UCSD-AML1 (cell line): Measurements from ENCODE around the gene KRT71.

Experiments used
- DNase-seq: peaks from one replicate; lab custom pipeline; 2025; ENCODE audit not compliant: unreplicated experiment; lab: John Stamatoyannopoulos, UW

The KRT71 gene

DNA sequence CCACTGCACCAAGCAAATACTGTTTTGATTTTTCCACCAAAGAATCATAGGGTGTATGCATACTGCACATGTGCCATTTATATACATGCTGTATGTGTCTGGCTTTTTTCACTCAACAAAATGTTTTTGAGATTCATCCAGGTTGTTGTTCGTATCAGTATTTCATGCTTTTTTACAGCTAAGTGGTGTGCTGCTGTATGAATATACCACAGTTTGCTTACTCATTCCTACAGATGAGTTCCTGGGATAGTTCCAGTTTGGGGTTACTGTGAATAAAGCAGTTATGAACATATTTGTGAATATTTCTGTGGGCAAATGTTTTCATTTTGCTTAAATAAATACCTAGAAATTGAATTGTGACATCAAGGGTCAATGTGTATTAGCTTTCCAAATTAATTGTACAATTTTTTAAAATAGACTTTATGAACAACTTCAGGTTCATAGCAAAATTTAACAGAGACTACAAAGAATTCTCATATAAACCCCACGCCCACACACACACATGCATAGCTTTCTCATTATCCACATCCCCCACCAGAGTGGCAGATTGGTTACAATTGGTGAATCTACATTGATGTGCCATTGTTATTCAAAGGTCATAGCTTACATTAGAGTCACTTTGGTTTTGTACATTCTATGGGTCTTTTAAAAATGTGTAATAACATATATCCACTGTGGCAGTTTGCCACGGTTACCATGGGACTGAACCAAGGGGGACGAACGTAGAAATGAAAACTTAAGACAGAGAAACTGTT, 53.0 kb downstream of the KRT71 start:
- DNase-seq: no peak

DNA sequence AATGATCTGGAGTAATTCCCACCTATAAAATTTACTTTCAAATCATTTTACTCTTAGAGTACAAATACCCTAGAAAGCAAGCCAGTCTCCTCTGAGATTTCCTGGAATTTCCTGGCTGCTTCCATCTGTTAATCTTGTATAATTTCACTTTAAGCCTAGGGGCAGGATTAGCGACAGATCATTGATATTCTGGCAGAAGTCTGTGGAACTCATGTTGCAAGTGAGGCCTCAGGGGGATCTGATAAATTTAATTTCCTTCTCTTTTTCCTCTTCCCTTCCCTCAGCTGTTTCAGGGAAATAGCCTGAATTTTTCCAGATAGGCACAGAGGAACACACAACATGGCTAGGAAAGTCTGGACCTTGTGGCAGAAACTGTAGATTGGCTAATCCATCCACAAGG, 54.0 kb downstream of the KRT71 start:
- DNase-seq: no peak

DNA sequence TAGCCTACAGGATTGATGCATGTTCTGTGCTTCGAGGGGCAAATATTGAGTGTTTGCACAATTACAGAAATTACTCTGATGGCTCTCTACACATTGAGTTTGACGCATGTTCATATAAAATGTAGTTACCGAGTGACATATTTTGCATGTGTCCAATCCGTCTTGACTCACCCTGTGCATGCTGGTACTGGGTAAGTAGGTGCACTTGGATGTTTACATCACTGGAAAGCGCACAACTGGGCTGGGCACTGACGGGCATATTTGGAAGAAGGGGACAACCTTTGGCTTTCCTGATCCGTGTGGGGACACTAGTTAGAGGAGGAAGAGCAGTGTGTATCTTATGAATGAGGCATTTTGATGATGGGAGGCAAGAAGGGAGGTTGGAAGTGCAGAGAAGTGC, 55.0 kb downstream of the KRT71 start:
- no peak for DNase-seq

DNA sequence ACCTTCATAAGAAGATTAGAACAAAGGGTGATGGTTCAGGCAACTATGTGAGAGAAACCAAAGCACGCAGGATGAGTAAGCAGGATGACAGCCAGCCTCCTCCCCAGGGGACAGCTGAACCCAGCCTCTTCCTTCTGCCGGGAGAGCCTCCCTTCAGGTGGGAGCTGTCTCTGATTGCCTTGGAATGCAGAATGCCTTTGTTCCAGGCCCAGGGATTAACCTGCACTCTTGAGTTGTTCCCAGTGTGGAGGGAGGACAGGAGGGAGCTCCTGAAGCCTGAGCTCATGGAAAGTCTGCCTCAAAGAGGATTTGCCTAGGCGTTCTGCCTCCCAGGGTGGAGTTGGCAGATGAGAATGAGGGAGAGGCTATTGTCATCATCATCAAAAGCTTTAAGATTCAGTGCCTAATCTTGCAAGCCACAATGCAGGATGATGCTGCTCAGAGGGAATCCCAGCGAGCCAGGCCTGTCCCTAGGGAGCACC, 56.3 kb downstream of the KRT71 start:
- no peak for DNase-seq

DNA sequence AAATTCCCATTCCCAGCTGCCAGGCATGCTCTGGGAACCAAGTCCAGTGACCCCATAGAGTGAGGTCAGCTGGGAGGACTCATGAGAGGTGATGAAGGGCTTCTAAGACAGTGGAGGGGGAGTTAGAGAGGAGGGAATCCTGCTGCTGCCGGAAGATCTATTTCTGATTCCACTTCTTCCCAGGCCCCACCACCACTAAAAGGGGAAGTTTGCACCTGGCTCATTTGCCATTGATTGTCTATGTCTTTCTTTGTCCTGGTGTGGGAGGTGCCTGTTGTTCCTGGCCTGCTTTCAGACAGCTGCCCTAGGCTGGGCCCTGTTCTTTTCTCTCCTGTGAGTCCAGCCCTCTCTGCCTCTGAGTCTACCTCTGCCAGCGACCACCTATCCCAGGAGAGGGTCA, 56.9 kb downstream of the KRT71 start:
- DNase-seq: no peak

DNA sequence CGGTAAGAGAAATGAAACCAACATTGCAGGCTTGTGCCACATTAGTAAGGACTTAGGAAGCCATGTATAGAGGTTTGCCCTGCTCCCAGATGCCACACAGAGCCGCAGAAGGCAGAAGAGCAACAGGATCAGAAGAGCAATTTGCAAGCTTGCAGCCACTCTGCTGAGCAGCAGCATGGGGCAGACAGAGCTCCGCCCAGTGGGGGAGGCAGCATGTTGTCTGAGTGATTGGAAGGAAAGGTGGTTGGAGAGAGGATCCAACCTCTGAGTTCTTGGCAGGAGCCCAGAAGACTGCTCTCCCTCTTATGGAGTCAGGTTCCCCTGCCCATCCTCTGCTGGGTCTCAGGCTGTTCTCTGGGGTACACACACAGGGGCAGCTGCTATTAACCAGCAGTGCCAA, 57.6 kb downstream of the KRT71 start:
- DNase-seq: no peak

DNA sequence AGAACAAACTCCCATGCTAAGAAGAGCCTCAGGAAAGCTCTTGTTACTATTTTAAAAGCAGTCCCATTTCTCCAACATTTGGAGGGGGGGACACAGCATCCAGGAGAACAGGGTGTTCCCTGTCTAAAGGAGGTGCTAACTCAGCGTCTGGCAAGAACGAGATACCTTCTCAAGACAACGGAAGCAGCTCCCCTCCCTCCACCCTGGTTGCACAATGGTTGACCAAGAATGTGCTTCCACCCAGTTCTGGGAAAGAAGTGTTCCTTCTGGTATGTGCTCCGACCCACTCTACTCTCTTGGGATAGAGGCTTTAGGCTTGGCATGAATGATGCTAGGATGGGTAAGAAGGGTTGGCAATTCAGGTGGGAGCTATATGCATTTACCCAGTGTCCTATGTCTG, 58.4 kb downstream of the KRT71 start:
- no peak for DNase-seq

DNA sequence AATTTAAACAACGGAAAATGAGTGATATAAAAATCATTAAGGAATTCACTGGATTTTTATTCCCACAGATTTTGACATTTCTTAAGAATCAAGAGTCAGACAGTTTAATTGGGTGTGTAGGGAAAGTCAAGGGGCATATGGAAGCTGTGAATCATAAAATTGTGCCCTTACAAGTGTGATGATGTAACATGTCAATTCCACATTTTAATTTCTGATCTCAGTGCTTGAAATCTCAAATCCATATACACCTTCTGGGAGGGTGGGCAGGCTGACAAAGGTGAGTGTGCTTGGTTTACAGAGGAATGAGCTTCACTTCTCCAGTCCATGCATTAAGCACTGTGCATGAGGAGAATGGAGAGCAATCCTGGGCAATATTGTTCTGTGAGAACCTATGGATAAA, 58.8 kb downstream of the KRT71 start:
- no peak for DNase-seq
